IMR-90 (cell line): ENCODE results near the gene RASSF3. TPM values are rescaled to one million over a fixed set of nuclear protein-coding genes. Genes with fewer than 3 reads are reported as not detected.

Experiments used
- ATAC-seq: fragments of 200-7000 bp; cut with Tn5 transposase; 2 replicates; pipeline ENCODE4 v1.9.1; 2020; ENCODE audit warnings: low read depth, mild to moderate bottlenecking, moderate library complexity
- BruUV-seq: library from RNA; stranded (reverse); fragments of 400-500 nt; replicated peaks from 2 replicates; lab custom pipeline; 2021; lab: Mats Ljungman, UMichigan
- CTCF ChIA-PET: fragments of 300-600 bp; formaldehyde crosslinking; extraction: SDS; loops from one replicate; lab custom pipeline; 2021; ENCODE audit warnings: antibody characterized with exemption; lab: Yijun Ruan, JAX
- POLR2A ChIA-PET: fragments of 300-600 bp; sonication (Branson Sonifier 250); formaldehyde crosslinking; loops from one replicate; lab custom pipeline; 2022; ENCODE audit warnings: antibody characterized with exemption; ENCODE audit not compliant: unreplicated experiment; lab: Charles Lee
- DNase-seq: peaks from one replicate; pipeline ENCODE4 v3.0.0; 2013
- H2AFZ ChIP-seq: replicated peaks from 2 replicates; pipeline ENCODE3; 2013; ENCODE audit warnings: low read length, mild to moderate bottlenecking; ENCODE audit not compliant: poor library complexity
- H2AK5ac ChIP-seq: 2 replicates; pipeline ENCODE4 v1.6.1; 2013; ENCODE audit warnings: low read depth, low read length, inconsistent platforms
- H2AK9ac ChIP-seq: replicated peaks from 2 replicates; pipeline ENCODE3; 2013; ENCODE audit warnings: mild to moderate bottlenecking, low read depth, low read length, moderate library complexity; ENCODE audit not compliant: poor library complexity
- H2BK120ac ChIP-seq: 2 replicates; pipeline ENCODE4 v1.6.1; 2013; ENCODE audit warnings: low read depth, low read length, inconsistent platforms
- H2BK15ac ChIP-seq: 3 replicates; pipeline ENCODE4 v1.6.1; 2013; ENCODE audit warnings: low read depth, low read length, inconsistent platforms
- H2BK20ac ChIP-seq: 2 replicates; pipeline ENCODE4 v1.6.1; 2013; ENCODE audit warnings: low read depth, mild to moderate bottlenecking, inconsistent platforms, low read length, moderate library complexity
- H2BK5ac ChIP-seq: 2 replicates; pipeline ENCODE4 v1.6.1; 2013; ENCODE audit warnings: mild to moderate bottlenecking, low read depth, low read length, inconsistent platforms; ENCODE audit not compliant: poor library complexity, severe bottlenecking
- H3K14ac ChIP-seq: replicated peaks from 2 replicates; pipeline ENCODE4 v1.6.1; 2013; ENCODE audit warnings: low read depth, low read length, inconsistent platforms
- H3K18ac ChIP-seq: 2 replicates; pipeline ENCODE4 v1.6.1; 2013; ENCODE audit warnings: low read depth, low read length, control low read depth
- H3K23ac ChIP-seq: 2 replicates; pipeline ENCODE4 v1.6.1; 2013; ENCODE audit warnings: low read depth, low read length, inconsistent platforms
- H3K27ac ChIP-seq: 2 replicates; pipeline ENCODE4 v1.5.1; 2013; ENCODE audit warnings: mild to moderate bottlenecking, control low read depth, low read length; ENCODE audit not compliant: insufficient read depth
- H3K27me3 ChIP-seq: 2 replicates; pipeline ENCODE4 v1.6.1; 2013; ENCODE audit warnings: low read length; ENCODE audit not compliant: control insufficient read depth, insufficient read depth
- H3K36me3 ChIP-seq: 2 replicates; pipeline ENCODE4 v1.6.1; 2013; ENCODE audit warnings: low read length, mixed read lengths; ENCODE audit not compliant: control insufficient read depth, insufficient read depth
- H3K4ac ChIP-seq: 2 replicates; pipeline ENCODE4 v1.6.1; 2013; ENCODE audit warnings: low read depth, low read length, inconsistent platforms
- H3K4me1 ChIP-seq: 2 replicates; pipeline ENCODE4 v1.6.1; 2013; ENCODE audit warnings: low read length, mixed read lengths; ENCODE audit not compliant: control insufficient read depth, insufficient read depth
- H3K4me2 ChIP-seq: 2 replicates; pipeline ENCODE4 v1.6.1; 2013; ENCODE audit warnings: low read depth, mild to moderate bottlenecking, control low read depth, low read length, moderate library complexity
- H3K4me3 ChIP-seq: 2 replicates; pipeline ENCODE4 v1.5.1; 2013; ENCODE audit warnings: low read depth, mild to moderate bottlenecking, control low read depth, low read length, moderate library complexity; ENCODE audit not compliant: insufficient read depth
- H3K56ac ChIP-seq: 2 replicates; pipeline ENCODE4 v1.6.1; 2013; ENCODE audit warnings: low read length, inconsistent platforms; ENCODE audit not compliant: insufficient read depth; ENCODE audit errors: extremely low read depth
- H3K79me1 ChIP-seq, 2 experiments: 2 replicates each; pipeline ENCODE4 v1.6.1; 2013; ENCODE audit warnings: low read length in 2 of 2, inconsistent platforms in 1 of 2, low read depth in 1 of 2
- H3K9ac ChIP-seq: 2 replicates; pipeline ENCODE4 v1.6.1; 2013; ENCODE audit warnings: low read depth, low read length, control low read depth
- H3K9me1 ChIP-seq: 2 replicates; pipeline ENCODE4 v1.6.1; 2013; ENCODE audit warnings: low read length, inconsistent platforms; ENCODE audit not compliant: insufficient read depth
- H3K9me3 ChIP-seq: 2 replicates; pipeline ENCODE4 v1.6.1; 2013; ENCODE audit warnings: low read length; ENCODE audit not compliant: control insufficient read depth, insufficient read depth
- H4K20me1 ChIP-seq: 2 replicates; pipeline ENCODE4 v1.6.1; 2013; ENCODE audit warnings: low read length, inconsistent platforms; ENCODE audit not compliant: insufficient read depth
- H4K5ac ChIP-seq: 2 replicates; pipeline ENCODE4 v1.6.1; 2013; ENCODE audit warnings: mild to moderate bottlenecking, low read depth, low read length, control low read depth
- H4K8ac ChIP-seq, 2 experiments: 2 replicates each; pipeline ENCODE4 v1.6.1; 2013; ENCODE audit warnings: low read depth in 2 of 2, low read length in 2 of 2, control low read depth in 1 of 2, inconsistent platforms in 1 of 2
- H4K91ac ChIP-seq: 2 replicates; pipeline ENCODE4 v1.6.1; 2013; ENCODE audit warnings: low read depth, low read length, inconsistent platforms; ENCODE audit not compliant: insufficient read depth
- BHLHE40 ChIP-seq: fragments of 150-350 bp; IDR thresholded peaks from 2 replicates; pipeline ENCODE4 v1.6.1; 2016; ENCODE audit warnings: mild to moderate bottlenecking, low read depth, low read length
- ELK1 ChIP-seq: fragments of 150-350 bp; IDR thresholded peaks from 2 replicates; pipeline ENCODE4 v1.6.1; 2016; ENCODE audit warnings: low read depth, mild to moderate bottlenecking, low read length, moderate library complexity, borderline replicate concordance
- FOS ChIP-seq: fragments of 150-350 bp; IDR thresholded peaks from 2 replicates; pipeline ENCODE4 v1.6.1; 2016; ENCODE audit warnings: low read depth, low read length
- MAZ ChIP-seq: IDR thresholded peaks from 2 replicates; pipeline ENCODE4 v1.6.1; 2012; ENCODE audit warnings: low read depth, mild to moderate bottlenecking, low read length, improper control_type of control experiment, moderate library complexity, borderline replicate concordance
- NFE2L2 ChIP-seq: fragments of 150-350 bp; IDR thresholded peaks from 2 replicates; pipeline ENCODE4 v1.6.1; 2016; ENCODE audit warnings: low read depth, mild to moderate bottlenecking, low read length
- POLR2A ChIP-seq: IDR thresholded peaks from 2 replicates; pipeline ENCODE4 v1.6.1; 2012; ENCODE audit warnings: mild to moderate bottlenecking, low read depth, low read length
- RFX5 ChIP-seq: IDR thresholded peaks from 2 replicates; pipeline ENCODE4 v1.8.0; 2012; ENCODE audit warnings: low read depth, mild to moderate bottlenecking, low read length, moderate library complexity
- SMC3 ChIP-seq: fragments of 150-350 bp; IDR thresholded peaks from 2 replicates; pipeline ENCODE4 v1.6.1; 2016; ENCODE audit warnings: low read depth, mild to moderate bottlenecking, antibody characterized with exemption, low read length, moderate library complexity
- WGBS, 2 experiments: methylation state at CpG; one replicate each; pipeline versions ENCODE4 v1.1.5 to v1.1.7; 2013; ENCODE audit warnings: missing lambda C conversion rate in 2 of 2; ENCODE audit not compliant: insufficient read length in 1 of 2; ENCODE audit errors: extremely low coverage in 2 of 2; 5-methylcytosine and 5-hydroxymethylcytosine counted together
- dilution Hi-C: fragments of 300-500 bp; cut with HindIII; formaldehyde crosslinking; loops from one replicate; pipeline ENCODE4 v1.14.3; 2018; ENCODE audit warnings: low sequenced_read_pairs; ENCODE audit not compliant: unreplicated experiment
- in situ Hi-C: fragments of 300-500 bp; cut with MboI; formaldehyde crosslinking; loops from 3 replicates; pipeline ENCODE4 v1.14.3; 2019; ENCODE audit warnings: low sequenced_read_pairs, inconsistent platforms, mixed read lengths
- intact Hi-C: fragments of 100-400 bp; cut with micrococcal nuclease; formaldehyde crosslinking; loops from 2 replicates; pipeline ENCODE4 v1.10.0; 2022
- polyA plus RNA-seq, 3 experiments: library from polyadenylated mRNA; depleted of rRNA; stranded (reverse); fragments of >200 nt; gene quantifications; 2 replicates each; pipeline ENCODE4 v1.2.3, GENCODE V29; 2012; ENCODE audit warnings: low replicate concordance in 1 of 3
- total RNA-seq: library from RNA; depleted of rRNA; stranded (reverse); fragments of >200 nt; gene quantifications from 2 replicates; pipeline ENCODE4 v1.2.3, GENCODE V29; 2012
- TF ChIP-seq, protein P1 (sequence below): fragments of 150-350 bp; IDR thresholded peaks from 2 replicates; pipeline ENCODE4 v1.6.1; 2017; ENCODE audit warnings: mild to moderate bottlenecking, antibody characterized with exemption, low read length, low read depth

The RASSF3 gene
- total and polyA plus RNA-seq, 2 of the 4 experiments (the other 2 are of a cell fraction), result 18.7 to 39.3 TPM

DNA sequence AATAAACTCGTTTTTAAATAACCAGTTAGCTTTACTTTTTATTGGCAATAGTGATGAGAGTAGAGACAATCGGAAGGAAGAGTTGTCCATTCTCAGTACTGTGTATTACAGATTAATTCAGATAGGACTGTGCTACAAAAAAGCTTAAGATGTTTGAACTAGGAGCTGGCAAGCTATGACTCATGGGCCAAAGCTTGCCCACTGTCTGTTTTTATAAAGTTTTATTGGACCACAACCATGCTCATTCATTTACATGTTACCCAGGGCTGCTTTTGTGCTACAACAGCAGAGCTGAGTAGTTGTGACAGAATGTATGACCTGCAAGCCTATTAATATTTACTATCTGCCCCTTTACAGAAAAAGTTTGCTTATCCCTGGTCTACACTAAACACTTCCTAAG, 129.5 kb downstream of the RASSF3 start:
- dilution Hi-C loops, result no loop called here
- H3K56ac ChIP-seq, result no peak overlapping the region
- no peak overlapping the region for H2BK5ac ChIP-seq
- no peaks in the 10 kb centered on the region for H3K9me3 ChIP-seq
- intact Hi-C loops, result no loop called here
- no peak overlapping the region for H2BK15ac ChIP-seq
- H3K9ac ChIP-seq, result no peak overlapping the region
- no peak overlapping the region for H3K4ac ChIP-seq
- no peak overlapping the region for H3K4me3 ChIP-seq
- H3K18ac ChIP-seq, result no peak overlapping the region
- ChIA-PET POLR2A (interaction anchor here (0.6 kb wide), 1 partner anchor 1962 kb away, joined by 3 read pairs; no protein-coding TSS in a partner anchor), CTCF (no interaction called here)
- H3K4me1 ChIP-seq, result peaks cover 4% of the 10 kb centered on the region; the same call in 1 of the 2 replicates
- no peaks in the 10 kb centered on the region for H3K9me1 ChIP-seq
- H3K27ac ChIP-seq, result no peak overlapping the region
- ATAC-seq (no peak), DNase-seq (peak; percentile 27)
- no peak overlapping the region for H4K8ac ChIP-seq
- no peak overlapping the region for H2AK9ac ChIP-seq
- no peaks in the 10 kb centered on the region for H3K27me3 ChIP-seq
- no peak overlapping the region for H2AK5ac ChIP-seq
- WGBS, 2 experiments, result no CpG with 5 or more reads among the region's 2 CpGs
- H2BK120ac ChIP-seq, result no peak overlapping the region
- H3K4me2 ChIP-seq, result no peak overlapping the region
- no peak overlapping the region for H4K5ac ChIP-seq
- no peak overlapping the region for H3K14ac ChIP-seq
- in situ Hi-C loops, result no loop called here
- H2BK20ac ChIP-seq, result no peak overlapping the region
- no peak for TF ChIP-seq NFE2L2
- no peak for TF ChIP-seq ELK1
- no peak for TF ChIP-seq RFX5
- TF ChIP-seq, protein P1, sequence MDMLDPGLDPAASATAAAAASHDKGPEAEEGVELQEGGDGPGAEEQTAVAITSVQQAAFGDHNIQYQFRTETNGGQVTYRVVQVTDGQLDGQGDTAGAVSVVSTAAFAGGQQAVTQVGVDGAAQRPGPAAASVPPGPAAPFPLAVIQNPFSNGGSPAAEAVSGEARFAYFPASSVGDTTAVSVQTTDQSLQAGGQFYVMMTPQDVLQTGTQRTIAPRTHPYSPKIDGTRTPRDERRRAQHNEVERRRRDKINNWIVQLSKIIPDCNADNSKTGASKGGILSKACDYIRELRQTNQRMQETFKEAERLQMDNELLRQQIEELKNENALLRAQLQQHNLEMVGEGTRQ, result no peak
- TF ChIP-seq SMC3, result no peak
- TF ChIP-seq BHLHE40, result no peak
- no peak for TF ChIP-seq FOS
- TF ChIP-seq MAZ, result no peak
- TF ChIP-seq POLR2A, result no peak
- no peak overlapping the region for H3K23ac ChIP-seq
- H3K79me1 ChIP-seq, result peaks cover 0 to 3% of the 10 kb centered on the region in 2 experiments; a peak in 1 of 4 replicates
- no peak overlapping the region for H4K91ac ChIP-seq
- peaks cover 37% of the 10 kb centered on the region for H3K36me3 ChIP-seq
- H2AFZ ChIP-seq, result no peak overlapping the region
- H4K20me1 ChIP-seq, result no peaks in the 10 kb centered on the region
- BruUV-seq, result no TSS peak
